Fibroblast of lung (primary cell): ENCODE measurements around the gene PTPN7. TPM values are rescaled to one million over a fixed set of nuclear protein-coding genes. Genes with fewer than 3 reads are reported as not detected.

ENCODE experiments used
- DNase-seq, 2 donors: peaks; one replicate each; pipeline versions ENCODE4 v3.0.0 to v3.0.0-alpha.2; 2010; ENCODE audit warnings: low read depth in 2 of 2
- H2AFZ ChIP-seq: 2 replicates; pipeline ENCODE4 v1.5.1; 2012; ENCODE audit warnings: low read length, control low read depth, inconsistent platforms
- H3K27ac ChIP-seq: 2 replicates; pipeline ENCODE4 v1.5.1; 2011; ENCODE audit warnings: low read length, control low read depth; ENCODE audit not compliant: insufficient read depth
- H3K27me3 ChIP-seq: 2 replicates; pipeline ENCODE4 v1.5.1; 2011; ENCODE audit warnings: mild to moderate bottlenecking, low read length; ENCODE audit not compliant: control insufficient read depth, insufficient read depth
- H3K36me3 ChIP-seq: 2 replicates; pipeline ENCODE4 v1.5.1; 2011; ENCODE audit warnings: low read length; ENCODE audit not compliant: control insufficient read depth, insufficient read depth
- H3K4me1 ChIP-seq: 2 replicates; pipeline ENCODE4 v1.5.1; 2011; ENCODE audit warnings: low read length; ENCODE audit not compliant: control insufficient read depth, insufficient read depth; ENCODE audit errors: extremely low read depth
- H3K4me2 ChIP-seq: 2 replicates; pipeline ENCODE4 v1.5.1; 2011; ENCODE audit warnings: low read length, control low read depth; ENCODE audit not compliant: insufficient read depth; ENCODE audit errors: extremely low read depth
- H3K4me3 ChIP-seq, 4 experiments: fragments of 200-600 bp in 1 of 4; sonication (generic) in 1 of 4; replicated peaks in 1 of 4; 2 replicates each; pipeline ENCODE4 v1.5.1; 2011 to 2016; ENCODE audit warnings: low read length in 4 of 4, low read depth in 3 of 4, mild to moderate bottlenecking in 3 of 4, control low read depth in 2 of 4, inconsistent platforms in 1 of 4, mixed read lengths in 1 of 4; ENCODE audit not compliant: insufficient read depth in 1 of 4; ENCODE audit errors: control extremely low read depth in 1 of 4
- H3K79me2 ChIP-seq: 2 replicates; pipeline ENCODE4 v1.5.1; 2012; ENCODE audit warnings: mild to moderate bottlenecking, low read length, inconsistent platforms; ENCODE audit not compliant: control insufficient read depth, insufficient read depth
- H3K9ac ChIP-seq: 2 replicates; pipeline ENCODE4 v1.5.1; 2011; ENCODE audit warnings: mild to moderate bottlenecking, low read length, control low read depth; ENCODE audit not compliant: insufficient read depth
- H3K9me3 ChIP-seq: 2 replicates; pipeline ENCODE4 v1.5.1; 2012; ENCODE audit warnings: low read depth, low read length; ENCODE audit not compliant: control insufficient read depth, insufficient read depth
- H4K20me1 ChIP-seq: 2 replicates; pipeline ENCODE4 v1.5.1; 2011; ENCODE audit warnings: low read length; ENCODE audit not compliant: control insufficient read depth, insufficient read depth; ENCODE audit errors: extremely low read depth
- EZH2 ChIP-seq: IDR thresholded peaks from 2 replicates; pipeline ENCODE4 v1.5.1; 2012; ENCODE audit warnings: low read length, control low read depth, mild to moderate bottlenecking; ENCODE audit errors: missing control alignments
- polyA plus RNA-seq, 2 donors: library from polyadenylated mRNA; depleted of rRNA in 1 of 2; stranded (reverse) in 1 of 2; unstranded in 1 of 2; fragments of >200 nt; gene quantifications; 2 replicates each; pipeline ENCODE4 v1.2.1, GENCODE V29; 2011 to 2012; ENCODE audit warnings: missing spikeins in 1 of 2
- total RNA-seq: library from RNA; depleted of rRNA; stranded (reverse); fragments of >200 nt; gene quantifications from 2 replicates; pipeline ENCODE4 v1.2.1, GENCODE V29; 2014
- TF ChIP-seq, protein P1 (sequence below), 2 donors: IDR thresholded peaks in 1 of 2; conservative IDR thresholded peaks in 1 of 2; 1 replicate in 1 of 2; 2 replicates in 1 of 2; pipeline ENCODE4 v1.5.1; 2011 to 2012; ENCODE audit warnings: low read length in 2 of 2, control low read depth in 1 of 2, inconsistent platforms in 1 of 2, low read depth in 1 of 2, mild to moderate bottlenecking in 1 of 2

The PTPN7 gene
- total and polyA plus RNA-seq, 2 donors (not counting 1 experiment from before 2014, with no cell fraction given), result not detected

DNA sequence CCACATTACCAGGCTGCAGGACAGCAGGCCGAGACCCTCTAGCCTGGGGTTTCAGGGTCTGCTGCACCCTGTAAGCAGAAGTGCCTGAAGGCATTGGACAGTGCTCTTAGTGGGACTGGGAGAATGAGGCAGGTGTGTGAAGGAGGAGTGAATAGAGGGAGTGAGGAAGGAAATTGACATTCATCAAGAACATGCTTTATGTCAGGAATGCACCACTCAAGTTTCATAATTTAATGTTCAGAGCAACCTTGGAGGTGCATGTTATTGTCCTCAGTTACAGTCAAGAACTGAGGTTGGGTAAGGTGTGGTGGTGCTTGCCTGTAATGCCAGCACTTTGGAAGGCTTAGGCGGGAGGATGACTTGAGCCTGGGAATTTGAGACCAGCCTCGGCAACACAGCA is 49.4 kb downstream of the PTPN7 start:
- H3K4me1 ChIP-seq, result peaks cover 6% of the 10 kb centered on the region

DNA sequence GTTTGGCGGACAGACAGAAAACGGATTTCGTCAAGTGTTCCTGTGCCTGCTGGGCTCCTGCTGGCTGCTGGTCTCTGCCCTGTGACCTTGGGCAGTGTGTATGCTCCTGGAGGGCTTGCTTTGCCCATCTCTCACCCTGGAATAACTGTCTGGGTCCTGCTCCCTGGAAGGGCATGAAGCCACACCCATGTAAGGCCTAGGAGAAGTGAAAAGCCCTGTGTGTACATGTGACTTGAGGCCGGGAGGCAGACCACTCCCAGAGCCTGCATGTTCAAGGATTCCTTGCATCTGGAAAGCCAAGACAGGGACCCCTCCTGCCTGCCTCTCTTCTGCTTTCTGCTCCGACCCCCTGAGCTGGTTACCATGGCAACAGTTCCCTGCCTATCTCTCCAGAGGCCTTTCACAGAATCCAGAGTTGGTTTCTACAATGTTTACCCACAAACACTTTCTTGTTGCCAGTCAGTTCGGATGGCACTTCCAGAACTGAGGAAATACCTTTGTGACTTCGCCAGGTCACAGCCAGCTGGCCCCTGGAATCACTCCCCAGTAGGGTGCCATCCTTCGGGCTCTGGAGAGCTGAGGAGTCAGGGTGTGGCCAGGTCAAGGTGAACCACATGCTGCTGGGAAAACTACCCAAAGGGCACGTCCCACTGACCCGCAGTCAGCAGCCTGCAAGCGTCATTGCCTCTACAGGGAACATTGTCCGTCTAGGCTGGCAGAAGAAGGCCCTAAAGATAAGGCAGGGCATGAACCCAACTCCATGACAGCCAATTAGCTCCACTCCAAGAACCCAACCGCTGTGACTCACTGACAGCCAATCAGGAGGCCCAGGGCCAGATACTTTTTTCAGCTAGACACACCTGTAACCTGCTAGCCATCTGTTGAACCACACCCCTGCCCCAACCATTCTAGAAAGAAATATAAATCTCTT is 52.3 kb downstream of the PTPN7 start:
- Histone ChIP-seq H3K4me3 (no peak overlapping the region), H3K36me3 (no peaks in the 10 kb centered on the region), H3K27ac (no peak overlapping the region), H3K4me1 (peaks cover 4% of the 10 kb centered on the region), H3K9ac (no peak overlapping the region), H4K20me1 (no peaks in the 10 kb centered on the region), H3K27me3 (peaks cover 2% of the 10 kb centered on the region), H3K79me2 (no peaks in the 10 kb centered on the region), H3K4me2 (no peak overlapping the region), H2AFZ (no peak overlapping the region), H3K9me3 (no peaks in the 10 kb centered on the region)
- TF ChIP-seq, protein P1, sequence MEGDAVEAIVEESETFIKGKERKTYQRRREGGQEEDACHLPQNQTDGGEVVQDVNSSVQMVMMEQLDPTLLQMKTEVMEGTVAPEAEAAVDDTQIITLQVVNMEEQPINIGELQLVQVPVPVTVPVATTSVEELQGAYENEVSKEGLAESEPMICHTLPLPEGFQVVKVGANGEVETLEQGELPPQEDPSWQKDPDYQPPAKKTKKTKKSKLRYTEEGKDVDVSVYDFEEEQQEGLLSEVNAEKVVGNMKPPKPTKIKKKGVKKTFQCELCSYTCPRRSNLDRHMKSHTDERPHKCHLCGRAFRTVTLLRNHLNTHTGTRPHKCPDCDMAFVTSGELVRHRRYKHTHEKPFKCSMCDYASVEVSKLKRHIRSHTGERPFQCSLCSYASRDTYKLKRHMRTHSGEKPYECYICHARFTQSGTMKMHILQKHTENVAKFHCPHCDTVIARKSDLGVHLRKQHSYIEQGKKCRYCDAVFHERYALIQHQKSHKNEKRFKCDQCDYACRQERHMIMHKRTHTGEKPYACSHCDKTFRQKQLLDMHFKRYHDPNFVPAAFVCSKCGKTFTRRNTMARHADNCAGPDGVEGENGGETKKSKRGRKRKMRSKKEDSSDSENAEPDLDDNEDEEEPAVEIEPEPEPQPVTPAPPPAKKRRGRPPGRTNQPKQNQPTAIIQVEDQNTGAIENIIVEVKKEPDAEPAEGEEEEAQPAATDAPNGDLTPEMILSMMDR (conservative IDR thresholded peaks at IDR 0.05 in 1 of 2, IDR thresholded peaks at IDR 0.05 in 1 of 2; ENCODE audit: low read depth in 1 of 2, low read length in 2 of 2), result no peak
- TF ChIP-seq EZH2, result no peak
- DNase-seq, result no peak

More for the DNA sequence above, 49.4 kb downstream of the PTPN7 start:
- Histone ChIP-seq H3K9me3 (no peaks in the 10 kb centered on the region), H2AFZ (no peak overlapping the region), H4K20me1 (no peaks in the 10 kb centered on the region), H3K4me2 (no peak overlapping the region), H3K27me3 (peaks cover 11% of the 10 kb centered on the region), H3K4me3 (no peak overlapping the region), H3K27ac (no peak overlapping the region), H3K79me2 (no peaks in the 10 kb centered on the region), H3K36me3 (no peaks in the 10 kb centered on the region), H3K9ac (no peak overlapping the region)
- TF ChIP-seq, protein P1 (conservative IDR thresholded peaks at IDR 0.05 in 1 of 2, IDR thresholded peaks at IDR 0.05 in 1 of 2; ENCODE audit: low read depth in 1 of 2, low read length in 2 of 2), result no peak
- TF ChIP-seq EZH2, result no peak
- DNase-seq, result no peak

DNA sequence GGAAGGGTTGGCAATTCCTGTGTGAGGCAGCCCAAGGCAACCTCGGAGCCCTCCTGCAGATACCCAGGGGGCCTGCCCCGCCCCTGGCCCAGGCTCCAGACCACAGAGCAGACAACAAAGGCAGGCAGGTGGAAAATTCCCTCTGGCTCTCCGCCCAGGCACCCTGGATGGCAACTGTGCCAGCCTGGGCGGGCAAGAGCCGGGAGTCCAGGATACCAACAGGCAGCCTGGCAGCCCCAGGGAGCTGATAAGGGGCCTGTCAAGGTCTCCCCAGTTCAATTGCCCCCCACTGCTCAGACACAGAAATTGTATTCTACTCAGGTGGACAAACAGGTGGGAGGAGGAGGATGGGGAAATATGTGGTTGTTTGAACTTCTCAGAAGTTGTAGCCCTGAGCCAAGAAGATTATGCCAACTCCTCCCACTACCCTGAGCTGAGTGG is 53.1 kb downstream of the PTPN7 start:
- no peak overlapping the region for H2AFZ ChIP-seq
- TF ChIP-seq, protein P1 (conservative IDR thresholded peaks at IDR 0.05 in 1 of 2, IDR thresholded peaks at IDR 0.05 in 1 of 2; ENCODE audit: low read depth in 1 of 2, low read length in 2 of 2), result no peak
- TF ChIP-seq EZH2, result no peak
- peaks cover 2% of the 10 kb centered on the region for H3K27me3 ChIP-seq
- no peak for DNase-seq
- H3K9me3 ChIP-seq, result no peaks in the 10 kb centered on the region
- no peak overlapping the region for H3K9ac ChIP-seq
- H3K4me2 ChIP-seq, result no peak overlapping the region
- H3K79me2 ChIP-seq, result no peaks in the 10 kb centered on the region
- no peak overlapping the region for H3K27ac ChIP-seq
- H3K4me3 ChIP-seq, result no peak overlapping the region
- no peaks in the 10 kb centered on the region for H3K36me3 ChIP-seq
- no peaks in the 10 kb centered on the region for H3K4me1 ChIP-seq
- H4K20me1 ChIP-seq, result no peaks in the 10 kb centered on the region
